Measurements from ENCODE around the gene CHST13. TPM values are rescaled to one million over a fixed set of nuclear protein-coding genes. Genes with fewer than 3 reads are reported as not detected.

The CHST13 gene
- total and polyA plus RNA-seq, 7 donors = 0.07 to 0.20 TPM; not detected in 5

- Histone ChIP-seq H3K9me3 (no peaks in the 10 kb centered on the region), H3K27me3 (ENCODE audit: insufficient read depth in 3 of 3, low read length in 2 of 3) (no peaks in the 10 kb centered on the region), H3K4me3 (no peak overlapping the region), H3K27ac (no peak overlapping the region), H3K4me1 (peaks cover 16% of the 10 kb centered on the region), H3K36me3 (ENCODE audit: insufficient read depth in 1 of 2, low read depth in 1 of 2) (no peaks in the 10 kb centered on the region)
- DNase-seq (peak in 1 of 2 donors; percentile 45), ATAC-seq (no peak)
- WGBS, 3 donors = 86 to 93% (median 92%) methylated on average over 13 to 14 of the region's 14 CpGs
- intact Hi-C loops (cut with DNase I) = no loop called here
- TF ChIP-seq CTCF (IDR thresholded peaks at IDR 0.05) = no peak
Measured at GRCh38 chr3:126483321-126483761, 40.6 kb upstream of the CHST13 start.

GRCh38 chr3:126484148-126484547 is 39.8 kb upstream of the CHST13 start:
- H3K27me3 ChIP-seq (ENCODE audit: insufficient read depth in 3 of 3, low read length in 2 of 3) = no peaks in the 10 kb centered on the region
- H3K4me1 ChIP-seq = peaks cover 16% of the 10 kb centered on the region
- DNase-seq (peak in 1 of 2 donors; percentile 60), ATAC-seq (peak; percentile 68 to 87 (median 74))
- no peak overlapping the region for H3K27ac ChIP-seq
- no peaks in the 10 kb centered on the region for H3K36me3 ChIP-seq (ENCODE audit: insufficient read depth in 1 of 2, low read depth in 1 of 2)
- H3K9me3 ChIP-seq = no peaks in the 10 kb centered on the region
- WGBS, 3 donors = 26 to 42% (median 36%) methylated on average over 3 of the region's 3 CpGs
- no peak for TF ChIP-seq CTCF (IDR thresholded peaks at IDR 0.05)
- intact Hi-C loops (cut with DNase I) = no loop called here
- no peak overlapping the region for H3K4me3 ChIP-seq

GRCh38 chr3:126484662-126485061 is 39.3 kb upstream of the CHST13 start:
- no peak for TF ChIP-seq CTCF (IDR thresholded peaks at IDR 0.05)
- DNase-seq (peak in 1 of 2 donors; percentile 26), ATAC-seq (no peak)
- no peaks in the 10 kb centered on the region for H3K27me3 ChIP-seq (ENCODE audit: insufficient read depth in 3 of 3, low read length in 2 of 3)
- no peaks in the 10 kb centered on the region for H3K9me3 ChIP-seq
- no peaks in the 10 kb centered on the region for H3K36me3 ChIP-seq (ENCODE audit: insufficient read depth in 1 of 2, low read depth in 1 of 2)
- H3K4me1 ChIP-seq = peaks cover 16% of the 10 kb centered on the region
- WGBS, 3 donors = 74 to 83% (median 78%) methylated on average over 3 of the region's 3 CpGs
- H3K27ac ChIP-seq = peak overlapping the region; percentile 13
- intact Hi-C loops (cut with DNase I) = no loop called here
- no peak overlapping the region for H3K4me3 ChIP-seq

- intact Hi-C loops (cut with DNase I) = no loop called here
- no peak for ATAC-seq
Measured at GRCh38 chr3:126485176-126485897, 38.6 kb upstream of the CHST13 start.

More at GRCh38 chr3:126485176-126485897, 38.6 kb upstream of the CHST13 start:
- Histone ChIP-seq H3K4me3 (no peak overlapping the region), H3K9me3 (no peaks in the 10 kb centered on the region), H3K4me1 (peaks cover 16% of the 10 kb centered on the region), H3K36me3 (ENCODE audit: insufficient read depth in 1 of 2, low read depth in 1 of 2) (no peaks in the 10 kb centered on the region), H3K27ac (no peak overlapping the region), H3K27me3 (ENCODE audit: insufficient read depth in 3 of 3, low read length in 2 of 3) (no peaks in the 10 kb centered on the region)
- DNase-seq = peak in 1 of 2 donors; percentile 6
- no peak for TF ChIP-seq CTCF (IDR thresholded peaks at IDR 0.05)
- 82 to 95% (median 87%) methylated on average over 8 of the region's 8 CpGs for WGBS, 3 donors

Measured in psoas muscle (tissue), 8 donors.